GM21423 (cell line): Measurements from ENCODE around the gene HTR3A.
"Not testable (repeated sequence)": the region's sequence is repeated elsewhere in the genome, so short reads cannot be mapped to it uniquely, and the experiment has no call there.

Source experiments
- ATAC-seq: cut with Tn5 transposase; IDR thresholded peaks from one replicate; pipeline ENCODE4 v1.9.1; 2021; ENCODE audit warnings: mild to moderate bottlenecking, moderate library complexity; ENCODE audit not compliant: unreplicated experiment

HTR3A gene

GRCh38 chr11:113974741-113975470 lies at the start of gene HTR3A:
Gene HTR3A (plus strand): TSS chr11:113975108. CDS start chr11:113975326, 218 bp downstream.
- ATAC-seq: no peak

GRCh38 chr11:113926273-113927197 lies 48.4 kb upstream of the HTR3A start:
- ATAC-seq: no peak

- no peak for ATAC-seq
Observed at GRCh38 chr11:113928311-113928710, 46.6 kb upstream of the HTR3A start.

GRCh38 chr11:113932788-113933187 lies 42.1 kb upstream of the HTR3A start:
- ATAC-seq: no peak

GRCh38 chr11:113934193-113934592 lies 40.7 kb upstream of the HTR3A start:
- ATAC-seq: not testable (repeated sequence)

GRCh38 chr11:113934761-113935160 lies 40.1 kb upstream of the HTR3A start:
- no peak for ATAC-seq

GRCh38 chr11:113935858-113936257 lies 39.0 kb upstream of the HTR3A start:
- no peak for ATAC-seq

GRCh38 chr11:113937918-113938317 lies 37.0 kb upstream of the HTR3A start:
- no peak for ATAC-seq

GRCh38 chr11:113942256-113942655 lies 32.7 kb upstream of the HTR3A start:
- ATAC-seq: no peak

GRCh38 chr11:113946162-113946561 lies 28.7 kb upstream of the HTR3A start:
- not testable (repeated sequence) for ATAC-seq

- ATAC-seq: no peak
Observed at GRCh38 chr11:113947994-113948393, 26.9 kb upstream of the HTR3A start.

GRCh38 chr11:113949891-113950290 lies 25.0 kb upstream of the HTR3A start:
- no peak for ATAC-seq

- ATAC-seq: no peak
Observed at GRCh38 chr11:113951537-113951936, 23.4 kb upstream of the HTR3A start.

- ATAC-seq: no peak
Observed at GRCh38 chr11:113952070-113952469, 22.8 kb upstream of the HTR3A start.

- ATAC-seq: no peak
Observed at GRCh38 chr11:113952588-113952987, 22.3 kb upstream of the HTR3A start.

GRCh38 chr11:113954235-113954634 lies 20.7 kb upstream of the HTR3A start:
- ATAC-seq: no peak

- no peak for ATAC-seq
Observed at GRCh38 chr11:113956986-113957385, 17.9 kb upstream of the HTR3A start.

GRCh38 chr11:113960702-113961330 lies 14.1 kb upstream of the HTR3A start:
- ATAC-seq: no peak

GRCh38 chr11:113967361-113967760 lies 7.5 kb upstream of the HTR3A start:
- ATAC-seq: no peak

- ATAC-seq: no peak
Observed at GRCh38 chr11:113971506-113972195, 3.3 kb upstream of the HTR3A start.

- ATAC-seq: no peak
Observed at GRCh38 chr11:113977071-113977490, 2.2 kb downstream of the HTR3A start.
